ENCODE results near the gene SLC8A3. TPM values are rescaled to one million over a fixed set of nuclear protein-coding genes. Genes with fewer than 3 reads are reported as not detected.

The SLC8A3 gene
- total RNA-seq, 1 donor from 2014 or later = 0.24 TPM

GRCh38 chr14:70190156-70190555, 1.4 kb upstream of the SLC8A3 start:
- Histone ChIP-seq H2AFZ (replicated peaks) (no peak overlapping the region), H3K4me1 (peaks cover 22% of the 10 kb centered on the region), H3K36me3 (no peaks in the 10 kb centered on the region), H3K9me3 (ENCODE audit: low read depth) (no peaks in the 10 kb centered on the region), H3K9ac (no peak overlapping the region), H3K27me3 (peaks cover 70% of the 10 kb centered on the region), H3K79me2 (ENCODE audit: low read depth) (no peaks in the 10 kb centered on the region), H3F3A (ENCODE audit: low read depth) (peaks cover 16% of the 10 kb centered on the region), H3K27ac (no peak overlapping the region), H3K4me3 (no peak overlapping the region), H3K4me2 (peak overlapping the region; percentile 100), H4K20me1 (ENCODE audit: low read depth) (no peaks in the 10 kb centered on the region)
- Mint-ChIP-seq H3K9me3 (no peaks in the 10 kb centered on the region), H3K4me3 (peak overlapping the region; percentile 86), H3K27ac (no peak overlapping the region), H3K36me3 (no peaks in the 10 kb centered on the region), H3K27me3 (ENCODE audit: insufficient read depth, low read depth) (peaks cover 18% of the 10 kb centered on the region), H3K4me1 (peaks cover 22% of the 10 kb centered on the region)
- peak; percentile 27 for DNase-seq (ENCODE audit: low spot score)
- no peak for TF ChIP-seq EZH2phosphoT487 (IDR thresholded peaks at IDR 0.05)
- no peak for TF ChIP-seq EZH2 (IDR thresholded peaks at IDR 0.05)
- TF ChIP-seq CTCF (IDR thresholded peaks at IDR 0.05) = no peak

GRCh38 chr14:70189456-70190077, 816 bp upstream of the SLC8A3 start:
- H3F3A ChIP-seq (ENCODE audit: low read depth) = peaks cover 16% of the 10 kb centered on the region
- Mint-ChIP-seq H3K9me3 (no peaks in the 10 kb centered on the region), H3K27me3 (ENCODE audit: insufficient read depth, low read depth) (peaks cover 20% of the 10 kb centered on the region), H3K4me1 (peaks cover 22% of the 10 kb centered on the region), H3K36me3 (no peaks in the 10 kb centered on the region), H3K4me3 (peak overlapping the region; percentile 86), H3K27ac (no peak overlapping the region)
- no peak overlapping the region for H3K27ac ChIP-seq
- peak; percentile 23 for DNase-seq (ENCODE audit: low spot score)
- H3K4me2 ChIP-seq = peak overlapping the region; percentile 100
- peaks cover 71% of the 10 kb centered on the region for H3K27me3 ChIP-seq
- H3K4me3 ChIP-seq = peak overlapping the region; percentile 76
- H3K9me3 ChIP-seq (ENCODE audit: low read depth) = no peaks in the 10 kb centered on the region
- TF ChIP-seq EZH2 (IDR thresholded peaks at IDR 0.05) (peak; percentile 51), CTCF (IDR thresholded peaks at IDR 0.05) (no peak)
- no peaks in the 10 kb centered on the region for H4K20me1 ChIP-seq (ENCODE audit: low read depth)
- H3K36me3 ChIP-seq = no peaks in the 10 kb centered on the region
- H2AFZ ChIP-seq (replicated peaks) = peak overlapping the region; percentile 87
- peaks cover 22% of the 10 kb centered on the region for H3K4me1 ChIP-seq
- no peaks in the 10 kb centered on the region for H3K79me2 ChIP-seq (ENCODE audit: low read depth)
- no peak overlapping the region for H3K9ac ChIP-seq

GRCh38 chr14:70188322-70188658, 461 bp downstream of the SLC8A3 start:
- TF ChIP-seq CTCF (IDR thresholded peaks at IDR 0.05) = no peak
- TF ChIP-seq EZH2phosphoT487 (IDR thresholded peaks at IDR 0.05) = no peak
- no peak for TF ChIP-seq EZH2 (IDR thresholded peaks at IDR 0.05)
- Histone ChIP-seq H3K27me3 (peaks cover 80% of the 10 kb centered on the region), H3K36me3 (no peaks in the 10 kb centered on the region), H4K20me1 (ENCODE audit: low read depth) (no peaks in the 10 kb centered on the region), H2AFZ (replicated peaks) (peak overlapping the region; percentile 87), H3F3A (ENCODE audit: low read depth) (peaks cover 16% of the 10 kb centered on the region), H3K9me3 (ENCODE audit: low read depth) (no peaks in the 10 kb centered on the region), H3K4me1 (peaks cover 22% of the 10 kb centered on the region), H3K4me2 (peak overlapping the region; percentile 100), H3K9ac (no peak overlapping the region), H3K79me2 (ENCODE audit: low read depth) (no peaks in the 10 kb centered on the region), H3K4me3 (peak overlapping the region; percentile 76), H3K27ac (no peak overlapping the region)
- DNase-seq (ENCODE audit: low spot score) = peak; percentile 59
- Mint-ChIP-seq H3K27me3 (ENCODE audit: insufficient read depth, low read depth) (peaks cover 20% of the 10 kb centered on the region), H3K36me3 (no peaks in the 10 kb centered on the region), H3K4me1 (peaks cover 22% of the 10 kb centered on the region), H3K27ac (no peak overlapping the region), H3K4me3 (peak overlapping the region; percentile 94), H3K9me3 (no peaks in the 10 kb centered on the region)

Data from neural progenitor cell (in vitro differentiated cells).